Subcutaneous adipose tissue (tissue), 4 donors: ENCODE results near the gene PPIA. TPM values are rescaled to one million over a fixed set of nuclear protein-coding genes. Genes with fewer than 3 reads are reported as not detected.

Experiments
- CTCF ChIP-seq: fragments of 450-650 bp; IDR thresholded peaks from one replicate; pipeline ENCODE4 v1.5.1; 2016; ENCODE audit warnings: low read depth, mild to moderate bottlenecking, control low read depth, antibody characterized with exemption, moderate library complexity
- total RNA-seq, 4 donors: library from RNA; depleted of rRNA; stranded (reverse); fragments of >200 nt; gene quantifications; one replicate each; pipeline ENCODE4 v1.1.0, GENCODE V29; 2016

The PPIA gene
- total RNA-seq, 4 donors from 2014 or later, result 921 to 1,568 (median 1,276) TPM

GRCh38 chr7:44805950-44806349 is 9.5 kb downstream of the PPIA start:
- no peak for TF ChIP-seq CTCF

- TF ChIP-seq CTCF, result no peak
Observed at GRCh38 chr7:44808914-44809393, 12.5 kb downstream of the PPIA start.

GRCh38 chr7:44811093-44811492 is 14.6 kb downstream of the PPIA start:
- no peak for TF ChIP-seq CTCF

GRCh38 chr7:44811571-44811970 is 15.1 kb downstream of the PPIA start:
- TF ChIP-seq CTCF, result no peak

- no peak for TF ChIP-seq CTCF
Observed at GRCh38 chr7:44814919-44815318, 18.4 kb downstream of the PPIA start.

- no peak for TF ChIP-seq CTCF
Observed at GRCh38 chr7:44819292-44819691, 22.8 kb downstream of the PPIA start.

GRCh38 chr7:44823255-44823781 is 26.8 kb downstream of the PPIA start:
- TF ChIP-seq CTCF, result no peak
